ENCODE measurements around the gene SLC27A5. TPM values are rescaled to one million over a fixed set of nuclear protein-coding genes. Genes with fewer than 3 reads are reported as not detected.

SLC27A5 gene
- total and polyA plus RNA-seq, 2 experiments from 2014 or later = 16.2 to 35.5 TPM

DNA sequence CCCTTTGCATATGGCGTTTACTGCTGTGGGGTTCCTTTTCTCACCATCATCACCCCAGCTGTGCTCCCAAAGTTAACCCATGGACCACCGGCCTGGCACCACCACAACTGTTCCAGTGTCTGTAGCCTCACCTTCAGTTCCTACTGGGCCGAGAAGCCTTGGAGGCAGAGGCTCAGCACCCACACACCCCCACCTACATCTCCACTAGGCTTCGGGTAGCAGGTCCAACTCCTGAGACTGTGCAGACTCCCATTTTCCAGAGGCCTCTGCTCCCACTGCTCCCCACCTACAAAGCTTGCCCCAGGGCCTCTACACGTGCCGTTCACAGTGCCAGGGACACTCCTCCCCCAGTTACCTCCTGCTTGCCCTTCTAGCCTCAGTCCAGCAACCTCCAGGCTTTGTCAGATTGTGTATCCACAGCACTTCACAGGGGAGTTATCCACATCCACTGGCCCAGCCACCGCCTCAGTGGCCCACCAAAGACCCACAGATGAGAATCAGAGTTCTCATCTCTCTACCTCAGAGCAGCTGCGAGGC, 14.1 kb downstream of the SLC27A5 start:
- Mint-ChIP-seq H3K4me3 (peak overlapping the region; percentile 81), H3K9me3 (no peaks in the 10 kb centered on the region; the same call in 2 of the 3 replicates), H3K27ac (no peak overlapping the region), H3K27me3 (ENCODE audit: insufficient read depth, low read depth, poor library complexity) (peaks cover 7% of the 10 kb centered on the region), H3K36me3 (ENCODE audit: low read depth) (no peaks in the 10 kb centered on the region), H3K4me1 (peaks cover 17% of the 10 kb centered on the region)
- Histone ChIP-seq H3K27ac (ENCODE audit: low read depth) (no peak overlapping the region), H3K79me2 (replicated peaks; ENCODE audit: insufficient read depth) (0 out of 2 replicates have a peak, but pooled peaks cover 4% of the 10 kb centered on the region), H3K27me3 (ENCODE audit: insufficient read depth) (no peaks in the 10 kb centered on the region), H3K4me3 (peak overlapping the region; percentile 82; the same call in 1 of the 2 replicates), H4K20me1 (replicated peaks; ENCODE audit: insufficient read depth) (no peaks in the 10 kb centered on the region), H3K4me1 (ENCODE audit: insufficient read depth) (no peaks in the 10 kb centered on the region), H2AFZ (no peak overlapping the region), H3F3A (replicated peaks; ENCODE audit: low read depth) (peaks cover 6% of the 10 kb centered on the region), H3K36me3 (ENCODE audit: insufficient read depth) (no peaks in the 10 kb centered on the region), H3K4me2 (peak overlapping the region; percentile 95; the same call in 1 of the 2 replicates), H3K9me2 (ENCODE audit: insufficient read depth) (no peaks in the 10 kb centered on the region)
- ATAC-seq (no peak), DNase-seq (ENCODE audit: low spot score) (no peak)
- no peak for TF ChIP-seq EZH2 (IDR thresholded peaks at IDR 0.05; ENCODE audit: low read depth, unreplicated experiment)
- TF ChIP-seq, protein P1, sequence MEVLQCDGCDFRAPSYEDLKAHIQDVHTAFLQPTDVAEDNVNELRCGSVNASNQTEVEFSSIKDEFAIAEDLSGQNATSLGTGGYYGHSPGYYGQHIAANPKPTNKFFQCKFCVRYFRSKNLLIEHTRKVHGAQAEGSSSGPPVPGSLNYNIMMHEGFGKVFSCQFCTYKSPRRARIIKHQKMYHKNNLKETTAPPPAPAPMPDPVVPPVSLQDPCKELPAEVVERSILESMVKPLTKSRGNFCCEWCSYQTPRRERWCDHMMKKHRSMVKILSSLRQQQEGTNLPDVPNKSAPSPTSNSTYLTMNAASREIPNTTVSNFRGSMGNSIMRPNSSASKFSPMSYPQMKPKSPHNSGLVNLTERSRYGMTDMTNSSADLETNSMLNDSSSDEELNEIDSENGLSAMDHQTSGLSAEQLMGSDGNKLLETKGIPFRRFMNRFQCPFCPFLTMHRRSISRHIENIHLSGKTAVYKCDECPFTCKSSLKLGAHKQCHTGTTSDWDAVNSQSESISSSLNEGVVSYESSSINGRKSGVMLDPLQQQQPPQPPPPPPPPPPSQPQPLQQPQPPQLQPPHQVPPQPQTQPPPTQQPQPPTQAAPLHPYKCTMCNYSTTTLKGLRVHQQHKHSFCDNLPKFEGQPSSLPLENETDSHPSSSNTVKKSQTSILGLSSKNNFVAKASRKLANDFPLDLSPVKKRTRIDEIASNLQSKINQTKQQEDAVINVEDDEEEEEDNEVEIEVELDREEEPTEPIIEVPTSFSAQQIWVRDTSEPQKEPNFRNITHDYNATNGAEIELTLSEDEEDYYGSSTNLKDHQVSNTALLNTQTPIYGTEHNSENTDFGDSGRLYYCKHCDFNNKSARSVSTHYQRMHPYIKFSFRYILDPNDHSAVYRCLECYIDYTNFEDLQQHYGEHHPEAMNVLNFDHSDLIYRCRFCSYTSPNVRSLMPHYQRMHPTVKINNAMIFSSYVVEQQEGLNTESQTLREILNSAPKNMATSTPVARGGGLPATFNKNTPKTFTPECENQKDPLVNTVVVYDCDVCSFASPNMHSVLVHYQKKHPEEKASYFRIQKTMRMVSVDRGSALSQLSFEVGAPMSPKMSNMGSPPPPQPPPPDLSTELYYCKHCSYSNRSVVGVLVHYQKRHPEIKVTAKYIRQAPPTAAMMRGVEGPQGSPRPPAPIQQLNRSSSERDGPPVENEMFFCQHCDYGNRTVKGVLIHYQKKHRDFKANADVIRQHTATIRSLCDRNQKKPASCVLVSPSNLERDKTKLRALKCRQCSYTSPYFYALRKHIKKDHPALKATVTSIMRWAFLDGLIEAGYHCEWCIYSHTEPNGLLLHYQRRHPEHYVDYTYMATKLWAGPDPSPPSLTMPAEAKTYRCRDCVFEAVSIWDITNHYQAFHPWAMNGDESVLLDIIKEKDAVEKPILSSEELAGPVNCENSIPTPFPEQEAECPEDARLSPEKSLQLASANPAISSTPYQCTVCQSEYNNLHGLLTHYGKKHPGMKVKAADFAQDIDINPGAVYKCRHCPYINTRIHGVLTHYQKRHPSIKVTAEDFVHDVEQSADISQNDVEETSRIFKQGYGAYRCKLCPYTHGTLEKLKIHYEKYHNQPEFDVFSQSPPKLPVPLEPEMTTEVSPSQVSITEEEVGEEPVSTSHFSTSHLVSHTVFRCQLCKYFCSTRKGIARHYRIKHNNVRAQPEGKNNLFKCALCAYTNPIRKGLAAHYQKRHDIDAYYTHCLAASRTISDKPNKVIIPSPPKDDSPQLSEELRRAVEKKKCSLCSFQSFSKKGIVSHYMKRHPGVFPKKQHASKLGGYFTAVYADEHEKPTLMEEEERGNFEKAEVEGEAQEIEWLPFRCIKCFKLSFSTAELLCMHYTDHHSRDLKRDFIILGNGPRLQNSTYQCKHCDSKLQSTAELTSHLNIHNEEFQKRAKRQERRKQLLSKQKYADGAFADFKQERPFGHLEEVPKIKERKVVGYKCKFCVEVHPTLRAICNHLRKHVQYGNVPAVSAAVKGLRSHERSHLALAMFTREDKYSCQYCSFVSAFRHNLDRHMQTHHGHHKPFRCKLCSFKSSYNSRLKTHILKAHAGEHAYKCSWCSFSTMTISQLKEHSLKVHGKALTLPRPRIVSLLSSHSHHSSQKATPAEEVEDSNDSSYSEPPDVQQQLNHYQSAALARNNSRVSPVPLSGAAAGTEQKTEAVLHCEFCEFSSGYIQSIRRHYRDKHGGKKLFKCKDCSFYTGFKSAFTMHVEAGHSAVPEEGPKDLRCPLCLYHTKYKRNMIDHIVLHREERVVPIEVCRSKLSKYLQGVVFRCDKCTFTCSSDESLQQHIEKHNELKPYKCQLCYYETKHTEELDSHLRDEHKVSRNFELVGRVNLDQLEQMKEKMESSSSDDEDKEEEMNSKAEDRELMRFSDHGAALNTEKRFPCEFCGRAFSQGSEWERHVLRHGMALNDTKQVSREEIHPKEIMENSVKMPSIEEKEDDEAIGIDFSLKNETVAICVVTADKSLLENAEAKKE (CRISPR knock-in tag; IDR thresholded peaks at IDR 0.05) = no peak
- no peak for TF ChIP-seq POLR2AphosphoS5 (IDR thresholded peaks at IDR 0.05; ENCODE audit: low read depth)
- TF ChIP-seq, protein P2, sequence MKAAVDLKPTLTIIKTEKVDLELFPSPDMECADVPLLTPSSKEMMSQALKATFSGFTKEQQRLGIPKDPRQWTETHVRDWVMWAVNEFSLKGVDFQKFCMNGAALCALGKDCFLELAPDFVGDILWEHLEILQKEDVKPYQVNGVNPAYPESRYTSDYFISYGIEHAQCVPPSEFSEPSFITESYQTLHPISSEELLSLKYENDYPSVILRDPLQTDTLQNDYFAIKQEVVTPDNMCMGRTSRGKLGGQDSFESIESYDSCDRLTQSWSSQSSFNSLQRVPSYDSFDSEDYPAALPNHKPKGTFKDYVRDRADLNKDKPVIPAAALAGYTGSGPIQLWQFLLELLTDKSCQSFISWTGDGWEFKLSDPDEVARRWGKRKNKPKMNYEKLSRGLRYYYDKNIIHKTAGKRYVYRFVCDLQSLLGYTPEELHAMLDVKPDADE (IDR thresholded peaks at IDR 0.05) = no peak
- TF ChIP-seq NANOG (IDR thresholded peaks at IDR 0.05; ENCODE audit: borderline replicate concordance) = no peak
- TF ChIP-seq ZNF331 (CRISPR knock-in tag; IDR thresholded peaks at IDR 0.05; ENCODE audit: low read depth) = no peak
- TF ChIP-seq EZH2phosphoT487 (IDR thresholded peaks at IDR 0.05; ENCODE audit: unreplicated experiment) = no peak
- TF ChIP-seq ZNF114 (CRISPR knock-in tag; IDR thresholded peaks at IDR 0.05) = no peak
- no peak for TF ChIP-seq CREB1 (CRISPR knock-in tag; IDR thresholded peaks at IDR 0.05; ENCODE audit: low read depth)

Measured in GM23338 (cell line).